SK-N-SH treated with all-trans-retinoic acid at 6 μM for 48 hours (cell line): ENCODE data around the gene KDM4B.

Experiments
- ESRRG ChIP-seq: fragments of 250-450 bp; sonication (Bioruptor Pico); IDR thresholded peaks from 2 replicates; pipeline ENCODE4 v1.6.1; 2021; ENCODE audit warnings: mild to moderate bottlenecking
- OSR1 ChIP-seq: fragments of 250-450 bp; sonication (Bioruptor Pico); IDR thresholded peaks from 2 replicates; pipeline ENCODE4 v1.8.0; 2022; ENCODE audit warnings: moderate library complexity, mild to moderate bottlenecking, inconsistent platforms

DNA sequence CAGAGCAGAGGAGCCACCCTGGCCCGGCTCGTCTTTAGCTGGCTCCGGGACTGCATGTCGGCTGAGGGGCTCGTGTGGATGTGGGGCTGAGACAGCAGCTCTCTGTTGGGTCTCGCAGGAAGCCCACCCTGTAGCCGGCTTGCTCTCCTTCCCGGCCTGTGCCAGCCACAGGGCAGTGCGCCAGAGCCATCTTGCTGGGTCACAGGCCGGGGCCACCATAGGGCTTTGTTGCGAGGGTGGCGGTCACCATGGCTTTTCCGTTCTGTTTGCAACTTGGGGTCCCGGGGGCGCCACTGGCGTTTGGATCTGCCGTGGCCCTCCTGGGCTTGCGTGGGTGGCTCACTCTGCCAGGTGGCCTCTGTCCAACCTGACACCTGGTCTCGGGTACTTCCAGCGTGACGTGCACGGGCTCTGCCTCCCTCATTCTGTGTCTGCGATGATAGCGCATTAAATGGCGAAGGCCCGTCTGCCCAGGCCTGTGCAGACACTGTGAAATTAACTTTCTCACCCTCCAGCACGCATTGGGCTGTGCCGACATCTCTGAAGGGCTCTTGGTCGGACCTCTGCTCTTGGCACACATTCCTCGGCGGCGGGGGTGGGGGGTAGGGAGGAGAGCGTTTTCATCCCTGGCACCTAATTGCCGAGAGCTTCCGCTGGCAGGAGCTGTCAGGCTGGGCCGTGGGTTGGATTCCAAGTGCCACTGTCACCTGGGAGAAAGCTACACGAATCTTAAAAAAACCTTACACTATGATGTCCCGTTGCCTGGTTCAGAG is 95.1 kb downstream of the KDM4B start:
- TF ChIP-seq ESRRG (CRISPR knock-in tag): no peak
- TF ChIP-seq OSR1 (CRISPR knock-in tag): no peak
